Lower leg skin (tissue), 3 donors: Measurements from ENCODE around the gene CCSER1.

ENCODE experiments used
- POLR2A ChIP-seq, 2 donors: fragments of 450-650 bp; IDR thresholded peaks; one replicate each; pipeline ENCODE4 v1.6.1; 2016 to 2017; ENCODE audit warnings: antibody characterized with exemption in 2 of 2, mild to moderate bottlenecking in 1 of 2, moderate library complexity in 1 of 2
- TF ChIP-seq, protein P1 (sequence below), 3 donors: fragments of 450-650 bp; IDR thresholded peaks; one replicate each; pipeline ENCODE4 v1.5.1; 2016; ENCODE audit warnings: antibody characterized with exemption in 3 of 3, mild to moderate bottlenecking in 3 of 3, moderate library complexity in 2 of 3

DNA sequence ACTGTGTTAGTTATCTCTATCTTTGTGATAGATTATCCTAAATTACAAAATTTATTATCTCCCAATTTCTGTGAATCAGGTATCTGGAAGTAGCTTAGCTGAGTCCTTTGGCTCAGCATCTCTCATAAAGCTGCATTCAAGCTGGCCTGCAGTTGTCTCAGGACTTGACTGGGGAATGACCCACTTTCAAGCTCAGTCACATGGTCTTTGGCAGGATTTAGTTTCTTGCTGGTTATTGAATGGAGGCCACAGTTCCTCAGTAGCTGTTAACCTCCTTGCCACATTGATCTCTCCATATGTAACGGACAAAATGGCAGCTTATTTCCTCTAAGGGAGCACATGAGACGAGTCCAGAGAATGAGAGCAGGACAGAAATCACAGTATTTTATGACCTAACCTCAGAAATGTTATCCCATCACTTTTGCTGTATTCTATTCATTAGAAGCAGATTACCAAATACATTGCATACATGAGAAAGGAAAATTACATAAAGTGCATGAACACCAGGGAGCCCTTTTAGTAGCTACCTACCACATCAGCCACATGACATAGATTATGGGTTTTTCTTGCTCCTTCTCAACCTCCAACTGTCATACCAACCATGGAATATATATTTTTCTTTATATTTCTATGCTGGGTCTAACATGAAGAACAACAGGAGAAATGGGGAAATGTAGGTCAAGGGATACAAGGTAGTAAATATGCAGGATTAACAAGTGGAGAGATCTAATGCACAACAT lies 730.1 kb downstream of the CCSER1 start:
- TF ChIP-seq, protein P1, sequence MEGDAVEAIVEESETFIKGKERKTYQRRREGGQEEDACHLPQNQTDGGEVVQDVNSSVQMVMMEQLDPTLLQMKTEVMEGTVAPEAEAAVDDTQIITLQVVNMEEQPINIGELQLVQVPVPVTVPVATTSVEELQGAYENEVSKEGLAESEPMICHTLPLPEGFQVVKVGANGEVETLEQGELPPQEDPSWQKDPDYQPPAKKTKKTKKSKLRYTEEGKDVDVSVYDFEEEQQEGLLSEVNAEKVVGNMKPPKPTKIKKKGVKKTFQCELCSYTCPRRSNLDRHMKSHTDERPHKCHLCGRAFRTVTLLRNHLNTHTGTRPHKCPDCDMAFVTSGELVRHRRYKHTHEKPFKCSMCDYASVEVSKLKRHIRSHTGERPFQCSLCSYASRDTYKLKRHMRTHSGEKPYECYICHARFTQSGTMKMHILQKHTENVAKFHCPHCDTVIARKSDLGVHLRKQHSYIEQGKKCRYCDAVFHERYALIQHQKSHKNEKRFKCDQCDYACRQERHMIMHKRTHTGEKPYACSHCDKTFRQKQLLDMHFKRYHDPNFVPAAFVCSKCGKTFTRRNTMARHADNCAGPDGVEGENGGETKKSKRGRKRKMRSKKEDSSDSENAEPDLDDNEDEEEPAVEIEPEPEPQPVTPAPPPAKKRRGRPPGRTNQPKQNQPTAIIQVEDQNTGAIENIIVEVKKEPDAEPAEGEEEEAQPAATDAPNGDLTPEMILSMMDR (IDR thresholded peaks at IDR 0.05) = no peak
- no peak for TF ChIP-seq POLR2A (IDR thresholded peaks at IDR 0.05)
